ENCODE data around the gene MCM7. TPM values are rescaled to one million over a fixed set of nuclear protein-coding genes. Genes with fewer than 3 reads are reported as not detected.

MCM7 gene
- total RNA-seq, 1 experiment from 2014 or later, result 387 TPM

DNA sequence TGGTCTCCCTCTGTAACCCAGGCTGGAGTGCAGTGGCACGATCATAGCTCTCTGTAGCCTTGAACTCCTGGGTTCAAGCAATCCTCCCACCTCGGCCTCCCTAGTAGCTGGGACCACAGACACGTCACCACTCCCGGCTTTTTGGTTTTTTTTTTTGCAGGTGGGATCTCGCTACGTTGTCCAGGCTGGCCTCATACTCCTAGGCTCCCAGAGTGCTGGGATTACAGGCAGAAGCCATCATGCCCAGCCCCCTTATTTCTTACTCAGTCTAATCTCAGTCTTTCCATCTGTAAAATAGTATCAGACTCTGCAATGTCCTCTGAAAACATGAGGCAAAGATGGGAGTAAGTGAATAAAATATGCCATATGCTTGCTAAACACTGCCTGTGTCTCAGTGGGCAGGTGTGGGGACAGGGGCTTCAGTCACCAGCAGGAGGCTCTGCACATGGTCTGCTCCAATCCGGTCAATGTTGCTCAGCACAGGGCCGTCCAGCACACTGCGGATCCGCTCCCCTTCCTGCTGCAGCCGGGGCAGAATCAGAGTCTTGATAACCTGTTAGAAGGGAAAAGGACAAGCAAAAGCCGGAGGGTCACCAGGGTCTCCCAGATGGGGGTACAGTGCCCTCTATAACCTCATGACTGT lies 8.4 kb upstream of the MCM7 start:
- no TSS peak for BruUV-seq (replicated peaks)
- no peak overlapping the region for H3K4me3 ChIP-seq (replicated peaks in 1 of 2; ENCODE audit: low read depth in 1 of 2, low read length in 2 of 2)
- POLR2A ChIA-PET, result no interaction called here
- H3K36me3 ChIP-seq (ENCODE audit: control insufficient read depth in 1 of 2, insufficient read depth in 2 of 2, low read length in 2 of 2), result peaks cover 3 to 28% of the 10 kb centered on the region in 2 experiments; a peak in 3 of 4 replicates
- TF ChIP-seq FOSL1 (IDR thresholded peaks at IDR 0.05; ENCODE audit: low read depth), result no peak
- TF ChIP-seq, protein P1, sequence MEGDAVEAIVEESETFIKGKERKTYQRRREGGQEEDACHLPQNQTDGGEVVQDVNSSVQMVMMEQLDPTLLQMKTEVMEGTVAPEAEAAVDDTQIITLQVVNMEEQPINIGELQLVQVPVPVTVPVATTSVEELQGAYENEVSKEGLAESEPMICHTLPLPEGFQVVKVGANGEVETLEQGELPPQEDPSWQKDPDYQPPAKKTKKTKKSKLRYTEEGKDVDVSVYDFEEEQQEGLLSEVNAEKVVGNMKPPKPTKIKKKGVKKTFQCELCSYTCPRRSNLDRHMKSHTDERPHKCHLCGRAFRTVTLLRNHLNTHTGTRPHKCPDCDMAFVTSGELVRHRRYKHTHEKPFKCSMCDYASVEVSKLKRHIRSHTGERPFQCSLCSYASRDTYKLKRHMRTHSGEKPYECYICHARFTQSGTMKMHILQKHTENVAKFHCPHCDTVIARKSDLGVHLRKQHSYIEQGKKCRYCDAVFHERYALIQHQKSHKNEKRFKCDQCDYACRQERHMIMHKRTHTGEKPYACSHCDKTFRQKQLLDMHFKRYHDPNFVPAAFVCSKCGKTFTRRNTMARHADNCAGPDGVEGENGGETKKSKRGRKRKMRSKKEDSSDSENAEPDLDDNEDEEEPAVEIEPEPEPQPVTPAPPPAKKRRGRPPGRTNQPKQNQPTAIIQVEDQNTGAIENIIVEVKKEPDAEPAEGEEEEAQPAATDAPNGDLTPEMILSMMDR (IDR thresholded peaks at IDR 0.05 in 2 of 3, conservative IDR thresholded peaks at IDR 0.05 in 1 of 3; ENCODE audit: borderline replicate concordance in 1 of 3, insufficient read depth in 1 of 3, low read depth in 2 of 3, low read length in 2 of 3), result peak in 2 of 3 experiments; percentile 24 to 31; a peak in 2 of 6 replicates
- no peaks in the 10 kb centered on the region for H3K27me3 ChIP-seq (ENCODE audit: insufficient read depth, low read length)
- RAD21 ChIA-PET (ENCODE audit: low non-redundant PET in 1 of 2, low total read pairs in 2 of 2, uncharacterized antibody in 2 of 2, unreplicated experiment in 2 of 2), result no interaction called here
- no peak overlapping the region for H3K27ac ChIP-seq (ENCODE audit: low read depth, low read length)
- H3K79me2 ChIP-seq (ENCODE audit: insufficient read depth, low read length), result no peaks in the 10 kb centered on the region
- no peak for DNase-seq (ENCODE audit: low read depth, low spot score)
- ATAC-seq, result peak; percentile 63
- H4K20me1 ChIP-seq (ENCODE audit: insufficient read depth), result no peaks in the 10 kb centered on the region
- no peaks in the 10 kb centered on the region for H3K9me3 ChIP-seq (ENCODE audit: control insufficient read depth in 1 of 2, insufficient read depth in 1 of 2, low read depth in 1 of 2, low read length in 2 of 2)
- no peaks in the 10 kb centered on the region for H3K9me2 ChIP-seq (ENCODE audit: insufficient read depth)
- intact Hi-C loops (cut with micrococcal nuclease), result no loop called here
- no peaks in the 10 kb centered on the region for H3K4me1 ChIP-seq (ENCODE audit: control insufficient read depth in 1 of 2, insufficient read depth in 2 of 2, low read length in 2 of 2)
- CTCF ChIA-PET, result no interaction called here
- no peak overlapping the region for H3K4me2 ChIP-seq (ENCODE audit: low read length)
- H2AFZ ChIP-seq (ENCODE audit: low read depth, low read length, poor library complexity, severe bottlenecking), result no peak overlapping the region
- no peak overlapping the region for H3K9ac ChIP-seq (ENCODE audit: low read length)

DNA sequence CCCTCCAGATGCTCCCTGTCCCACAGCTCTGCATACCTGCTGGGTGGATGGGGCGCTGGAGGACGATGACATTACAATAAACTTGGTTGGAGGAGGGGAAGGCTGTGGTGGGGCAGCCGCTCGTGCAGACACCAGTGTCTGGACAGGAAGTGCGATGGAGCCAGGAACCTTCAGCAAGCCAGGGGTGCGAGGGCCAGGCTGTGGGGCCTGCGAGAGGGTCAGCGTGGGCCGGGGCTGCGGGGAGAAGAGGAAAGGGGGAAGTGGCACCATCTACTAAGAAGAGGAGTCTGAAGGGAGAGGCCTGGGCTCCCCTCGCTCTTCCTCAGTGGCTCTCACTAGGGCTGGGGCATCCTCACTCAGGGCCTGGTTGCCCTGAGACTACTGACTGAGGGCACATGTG lies 6.7 kb upstream of the MCM7 start:
- no peak for TF ChIP-seq ELF1 (IDR thresholded peaks at IDR 0.05; ENCODE audit: borderline replicate concordance, low read depth)
- no peak for TF ChIP-seq POLR2A (IDR thresholded peaks at IDR 0.05; ENCODE audit: borderline replicate concordance, extremely low read depth, insufficient read depth, insufficient read length)
- TF ChIP-seq EZH2 (IDR thresholded peaks at IDR 0.05), result no peak
- TF ChIP-seq, protein P2, sequence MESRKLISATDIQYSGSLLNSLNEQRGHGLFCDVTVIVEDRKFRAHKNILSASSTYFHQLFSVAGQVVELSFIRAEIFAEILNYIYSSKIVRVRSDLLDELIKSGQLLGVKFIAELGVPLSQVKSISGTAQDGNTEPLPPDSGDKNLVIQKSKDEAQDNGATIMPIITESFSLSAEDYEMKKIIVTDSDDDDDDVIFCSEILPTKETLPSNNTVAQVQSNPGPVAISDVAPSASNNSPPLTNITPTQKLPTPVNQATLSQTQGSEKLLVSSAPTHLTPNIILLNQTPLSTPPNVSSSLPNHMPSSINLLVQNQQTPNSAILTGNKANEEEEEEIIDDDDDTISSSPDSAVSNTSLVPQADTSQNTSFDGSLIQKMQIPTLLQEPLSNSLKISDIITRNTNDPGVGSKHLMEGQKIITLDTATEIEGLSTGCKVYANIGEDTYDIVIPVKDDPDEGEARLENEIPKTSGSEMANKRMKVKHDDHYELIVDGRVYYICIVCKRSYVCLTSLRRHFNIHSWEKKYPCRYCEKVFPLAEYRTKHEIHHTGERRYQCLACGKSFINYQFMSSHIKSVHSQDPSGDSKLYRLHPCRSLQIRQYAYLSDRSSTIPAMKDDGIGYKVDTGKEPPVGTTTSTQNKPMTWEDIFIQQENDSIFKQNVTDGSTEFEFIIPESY (IDR thresholded peaks at IDR 0.05; ENCODE audit: extremely low read depth, insufficient replicate concordance, low read length), result no peak
- no peak for TF ChIP-seq SP1 (IDR thresholded peaks at IDR 0.05; ENCODE audit: low read depth)
- TF ChIP-seq SRF (IDR thresholded peaks at IDR 0.05; ENCODE audit: low read depth), result no peak
- TF ChIP-seq CEBPB (IDR thresholded peaks at IDR 0.05; ENCODE audit: low read depth), result no peak
- no peak for TF ChIP-seq FOSL1 (IDR thresholded peaks at IDR 0.05; ENCODE audit: low read depth)
- TF ChIP-seq, protein P3, sequence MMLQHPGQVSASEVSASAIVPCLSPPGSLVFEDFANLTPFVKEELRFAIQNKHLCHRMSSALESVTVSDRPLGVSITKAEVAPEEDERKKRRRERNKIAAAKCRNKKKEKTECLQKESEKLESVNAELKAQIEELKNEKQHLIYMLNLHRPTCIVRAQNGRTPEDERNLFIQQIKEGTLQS (IDR thresholded peaks at IDR 0.05), result no peak
- TF ChIP-seq CBX3 (IDR thresholded peaks at IDR 0.05; ENCODE audit: low read depth), result no peak
- no peak for TF ChIP-seq EZH2phosphoT487 (IDR thresholded peaks at IDR 0.05; ENCODE audit: borderline replicate concordance)
- no peak for TF ChIP-seq JUND (IDR thresholded peaks at IDR 0.05)
- TF ChIP-seq YY1 (IDR thresholded peaks at IDR 0.05; ENCODE audit: extremely low read depth, insufficient replicate concordance, low read depth, low read length), result no peak
- TF ChIP-seq EGR1 (IDR thresholded peaks at IDR 0.05; ENCODE audit: low read depth), result no peak
- TF ChIP-seq POLR2AphosphoS5 (IDR thresholded peaks at IDR 0.05; ENCODE audit: low read depth, low read length), result no peak
- ChIA-PET RAD21 (ENCODE audit: low non-redundant PET in 1 of 2, low total read pairs in 2 of 2, uncharacterized antibody in 2 of 2, unreplicated experiment in 2 of 2) (no interaction called here), CTCF (no interaction called here), POLR2A (no interaction called here)
- no peak for ATAC-seq
- Histone ChIP-seq H3K4me3 (replicated peaks in 1 of 2; ENCODE audit: low read depth in 1 of 2, low read length in 2 of 2) (no peak overlapping the region), H2AFZ (ENCODE audit: low read depth, low read length, poor library complexity, severe bottlenecking) (no peak overlapping the region), H3K27ac (ENCODE audit: low read depth, low read length) (no peak overlapping the region), H4K20me1 (ENCODE audit: insufficient read depth) (no peaks in the 10 kb centered on the region), H3K9me2 (ENCODE audit: insufficient read depth) (no peaks in the 10 kb centered on the region), H3K79me2 (ENCODE audit: insufficient read depth, low read length) (no peaks in the 10 kb centered on the region; the same call in 1 of the 2 replicates), H3K4me1 (ENCODE audit: control insufficient read depth in 1 of 2, insufficient read depth in 2 of 2, low read length in 2 of 2) (peaks cover under 1 to 4% of the 10 kb centered on the region in 2 experiments; a peak in 2 of 4 replicates), H3K36me3 (ENCODE audit: control insufficient read depth in 1 of 2, insufficient read depth in 2 of 2, low read length in 2 of 2) (peaks cover 3 to 28% of the 10 kb centered on the region in 2 experiments; a peak in 3 of 4 replicates), H3K9ac (ENCODE audit: low read length) (no peak overlapping the region), H3K4me2 (ENCODE audit: low read length) (no peak overlapping the region), H3K27me3 (ENCODE audit: insufficient read depth, low read length) (no peaks in the 10 kb centered on the region), H3K9me3 (ENCODE audit: control insufficient read depth in 1 of 2, insufficient read depth in 1 of 2, low read depth in 1 of 2, low read length in 2 of 2) (no peaks in the 10 kb centered on the region)
- no TSS peak for BruUV-seq (replicated peaks)
- intact Hi-C loops (cut with micrococcal nuclease), result no loop called here
- DNase-seq (ENCODE audit: low read depth, low spot score), result no peak

All from HCT116 (cell line).